Lower lobe of right lung (tissue), 2 donors: Measurements from ENCODE around the gene CCDC167. TPM values are rescaled to one million over a fixed set of nuclear protein-coding genes. Genes with fewer than 3 reads are reported as not detected.

Experiments
- ATAC-seq, 2 donors: fragments of 200-7000 bp; cut with Tn5 transposase; one replicate each; pipeline ENCODE4 v1.9.1; 2020 to 2022; ENCODE audit warnings: mild to moderate bottlenecking in 2 of 2, moderate library complexity in 2 of 2
- DNase-seq: peaks from one replicate; pipeline ENCODE4 v3.0.0-alpha.2; 2020
- H3K27ac ChIP-seq: fragments of 200-600 bp; one replicate; pipeline ENCODE4 v1.8.0; 2022
- H3K27me3 ChIP-seq: fragments of 200-600 bp; one replicate; pipeline ENCODE4 v1.8.0; 2022; ENCODE audit warnings: low read depth
- H3K36me3 ChIP-seq: fragments of 200-600 bp; one replicate; pipeline ENCODE4 v1.8.0; 2022; ENCODE audit warnings: mild to moderate bottlenecking
- H3K4me1 ChIP-seq: fragments of 200-600 bp; one replicate; pipeline ENCODE4 v1.8.0; 2022
- H3K4me3 ChIP-seq: fragments of 200-600 bp; one replicate; pipeline ENCODE4 v1.8.0; 2022; ENCODE audit warnings: mild to moderate bottlenecking
- H3K9me3 ChIP-seq: fragments of 200-600 bp; one replicate; pipeline ENCODE4 v1.8.0; 2022
- intact Hi-C: fragments of 100-400 bp; cut with DNase I; formaldehyde crosslinking; loops from one replicate; pipeline ENCODE4 v1.11.0; 2022
- total RNA-seq: library from RNA; stranded (reverse); fragmentation: NEBNext Ultra II Directional; extraction: Animal tissue kit (Norgen Biotek cat#: 25700); gene quantifications from one replicate; pipeline ENCODE4 v1.2.1, GENCODE V29; 2021
- TF ChIP-seq, protein P1 (sequence below): fragments of 200-600 bp; IDR thresholded peaks from one replicate; pipeline ENCODE4 v1.8.0; 2022; ENCODE audit warnings: antibody characterized with exemption, mild to moderate bottlenecking
- donor health status: DM: no; HTN: yes; CAD: no; lungs with severe emphysema.

CCDC167 gene
- total RNA-seq, 1 donor from 2014 or later, result 12.7 TPM

DNA sequence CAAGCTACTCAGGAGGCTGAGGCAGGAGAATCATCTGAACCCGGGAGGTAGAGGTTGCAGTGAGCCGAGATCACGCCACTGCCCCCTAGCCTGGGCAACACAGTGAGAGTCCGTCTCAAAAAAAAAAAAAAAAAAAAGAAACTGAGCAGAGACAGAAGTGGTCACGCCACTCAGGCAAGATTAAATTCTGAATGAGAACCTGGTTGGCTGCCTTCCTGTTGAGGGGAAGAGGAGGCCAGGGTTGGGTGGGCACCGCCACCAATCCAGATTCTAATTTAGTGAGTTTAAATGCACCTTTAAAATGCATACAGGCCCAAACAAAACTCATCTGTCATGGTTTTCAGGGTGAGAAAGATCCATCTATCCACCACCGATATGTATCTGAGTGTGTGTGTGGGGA is 23.7 kb upstream of the CCDC167 start:
- TF ChIP-seq, protein P1, sequence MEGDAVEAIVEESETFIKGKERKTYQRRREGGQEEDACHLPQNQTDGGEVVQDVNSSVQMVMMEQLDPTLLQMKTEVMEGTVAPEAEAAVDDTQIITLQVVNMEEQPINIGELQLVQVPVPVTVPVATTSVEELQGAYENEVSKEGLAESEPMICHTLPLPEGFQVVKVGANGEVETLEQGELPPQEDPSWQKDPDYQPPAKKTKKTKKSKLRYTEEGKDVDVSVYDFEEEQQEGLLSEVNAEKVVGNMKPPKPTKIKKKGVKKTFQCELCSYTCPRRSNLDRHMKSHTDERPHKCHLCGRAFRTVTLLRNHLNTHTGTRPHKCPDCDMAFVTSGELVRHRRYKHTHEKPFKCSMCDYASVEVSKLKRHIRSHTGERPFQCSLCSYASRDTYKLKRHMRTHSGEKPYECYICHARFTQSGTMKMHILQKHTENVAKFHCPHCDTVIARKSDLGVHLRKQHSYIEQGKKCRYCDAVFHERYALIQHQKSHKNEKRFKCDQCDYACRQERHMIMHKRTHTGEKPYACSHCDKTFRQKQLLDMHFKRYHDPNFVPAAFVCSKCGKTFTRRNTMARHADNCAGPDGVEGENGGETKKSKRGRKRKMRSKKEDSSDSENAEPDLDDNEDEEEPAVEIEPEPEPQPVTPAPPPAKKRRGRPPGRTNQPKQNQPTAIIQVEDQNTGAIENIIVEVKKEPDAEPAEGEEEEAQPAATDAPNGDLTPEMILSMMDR, result no peak
- no peaks in the 10 kb centered on the region for H3K36me3 ChIP-seq
- H3K9me3 ChIP-seq, result no peaks in the 10 kb centered on the region
- H3K4me1 ChIP-seq, result no peaks in the 10 kb centered on the region
- no peak overlapping the region for H3K27ac ChIP-seq
- ATAC-seq (no peak), DNase-seq (no peak)
- peaks cover 15% of the 10 kb centered on the region for H3K27me3 ChIP-seq
- intact Hi-C loops, result no loop called here
- H3K4me3 ChIP-seq, result no peak overlapping the region

DNA sequence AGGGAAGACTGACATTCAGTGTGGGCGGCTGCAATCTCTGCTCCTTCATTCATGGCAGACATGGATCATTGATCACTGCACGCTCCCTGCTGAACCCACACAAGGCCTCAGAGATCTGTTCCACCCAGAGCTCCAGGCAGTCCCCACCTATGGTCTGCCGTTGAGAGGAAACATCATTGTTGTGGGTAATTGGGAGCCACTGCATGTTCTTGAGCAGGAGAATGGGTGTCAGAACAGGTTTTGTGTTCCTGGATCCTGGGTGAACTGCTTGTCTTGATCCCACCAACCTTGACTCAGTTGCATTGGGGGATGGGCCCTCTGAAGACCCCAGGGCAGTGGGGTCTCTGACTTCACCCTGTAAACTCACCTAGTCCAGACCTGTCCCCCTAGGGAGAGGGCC is 23.1 kb upstream of the CCDC167 start:
- intact Hi-C loops, result no loop called here
- Histone ChIP-seq H3K9me3 (no peaks in the 10 kb centered on the region), H3K27me3 (peaks cover 15% of the 10 kb centered on the region), H3K4me1 (no peaks in the 10 kb centered on the region), H3K27ac (no peak overlapping the region), H3K36me3 (no peaks in the 10 kb centered on the region), H3K4me3 (no peak overlapping the region)
- TF ChIP-seq, protein P1, result no peak
- DNase-seq, result no peak
- no peak for ATAC-seq

DNA sequence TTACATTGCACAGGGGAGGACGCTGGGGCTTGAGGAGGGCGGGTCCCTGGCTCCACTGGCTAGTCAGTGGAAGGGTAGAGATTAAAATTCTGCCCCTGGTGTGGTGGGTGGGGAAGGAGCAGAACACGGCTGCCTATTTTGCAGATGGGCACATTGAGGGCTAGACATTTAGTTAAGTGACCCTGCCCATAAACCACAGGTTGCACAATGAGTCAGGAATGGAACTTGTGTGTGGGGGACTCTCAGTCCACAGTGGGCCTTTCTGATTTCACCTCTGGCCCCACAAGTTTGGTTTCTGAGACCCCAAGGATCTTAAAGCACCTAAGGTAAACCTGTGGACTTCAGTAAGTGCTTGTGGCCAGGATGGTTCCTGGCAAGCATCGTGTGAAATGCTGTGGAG is 22.0 kb upstream of the CCDC167 start:
- ATAC-seq (no peak), DNase-seq (no peak)
- Histone ChIP-seq H3K27me3 (peaks cover 15% of the 10 kb centered on the region), H3K27ac (no peak overlapping the region), H3K36me3 (no peaks in the 10 kb centered on the region), H3K9me3 (no peaks in the 10 kb centered on the region), H3K4me3 (no peak overlapping the region), H3K4me1 (no peaks in the 10 kb centered on the region)
- intact Hi-C loops, result no loop called here
- TF ChIP-seq, protein P1, result no peak

DNA sequence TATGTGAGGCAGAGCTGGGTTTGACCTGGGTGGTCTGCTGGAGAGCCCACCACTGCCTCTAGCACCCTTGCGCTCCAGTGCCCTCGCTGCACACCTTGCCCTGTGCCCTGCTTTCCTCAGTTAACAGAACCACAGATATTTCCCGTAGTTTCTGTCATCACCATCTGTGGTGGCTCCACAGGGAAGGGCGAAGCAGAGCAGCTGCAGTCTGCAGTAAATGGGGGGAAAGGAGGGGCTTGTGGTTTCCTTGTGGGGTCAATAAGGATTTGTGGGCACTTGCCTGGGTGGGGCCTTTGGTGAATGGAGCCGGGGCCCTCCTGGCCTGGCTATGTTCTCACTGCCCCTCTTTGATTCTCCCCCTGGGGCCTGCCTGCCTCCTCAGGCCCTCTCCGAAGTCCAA is 21.2 kb upstream of the CCDC167 start:
- Histone ChIP-seq H3K36me3 (no peaks in the 10 kb centered on the region), H3K4me1 (peaks cover 4% of the 10 kb centered on the region), H3K9me3 (no peaks in the 10 kb centered on the region), H3K27me3 (peaks cover 15% of the 10 kb centered on the region), H3K4me3 (no peak overlapping the region), H3K27ac (no peak overlapping the region)
- no peak for ATAC-seq
- no peak for DNase-seq
- intact Hi-C loops, result no loop called here
- TF ChIP-seq, protein P1, result no peak

DNA sequence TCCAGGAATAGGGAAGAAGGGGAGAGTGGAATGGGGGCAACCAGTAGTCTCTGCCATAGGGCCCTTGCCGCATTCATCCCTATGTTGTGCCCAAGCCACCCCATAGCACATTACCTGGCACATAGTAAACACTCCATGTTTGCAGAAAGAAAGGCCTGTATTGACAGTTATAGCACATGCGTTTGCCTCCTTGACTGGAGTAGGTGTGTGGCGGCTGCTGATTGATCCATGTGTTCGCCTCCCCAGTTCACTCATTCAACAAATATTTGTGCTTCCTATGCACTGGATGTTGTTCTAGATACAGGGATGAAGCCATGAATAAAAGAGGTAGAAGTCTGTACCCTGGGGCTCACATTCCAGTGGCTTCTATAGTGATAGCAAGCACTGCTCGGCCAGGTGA is 19.8 kb upstream of the CCDC167 start:
- Histone ChIP-seq H3K27me3 (peaks cover 15% of the 10 kb centered on the region), H3K4me1 (peaks cover 8% of the 10 kb centered on the region), H3K27ac (no peak overlapping the region), H3K9me3 (no peaks in the 10 kb centered on the region), H3K36me3 (no peaks in the 10 kb centered on the region), H3K4me3 (no peak overlapping the region)
- TF ChIP-seq, protein P1, result no peak
- DNase-seq (no peak), ATAC-seq (no peak)
- intact Hi-C loops, result no loop called here

DNA sequence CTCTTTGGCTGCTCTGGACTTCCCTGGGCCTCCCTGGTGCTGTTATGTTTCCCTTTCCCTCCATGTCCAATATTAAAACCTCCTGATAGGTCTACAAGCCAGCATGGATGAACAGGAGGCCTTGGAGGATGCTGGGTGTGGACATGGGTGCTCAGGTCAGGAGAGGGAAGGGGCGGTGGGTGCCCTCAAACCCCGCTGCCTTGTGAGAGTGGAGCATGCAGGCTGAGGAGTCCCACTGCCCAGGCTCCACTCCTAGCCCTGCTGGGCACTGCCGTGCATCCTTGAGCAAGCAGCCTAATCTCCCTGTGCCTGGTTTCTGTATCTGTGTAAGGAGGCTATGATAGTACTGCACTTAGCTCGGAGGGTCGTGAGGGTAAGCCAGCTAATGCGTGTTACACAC is 18.4 kb upstream of the CCDC167 start:
- Histone ChIP-seq H3K4me3 (no peak overlapping the region), H3K27ac (no peak overlapping the region), H3K4me1 (peaks cover 8% of the 10 kb centered on the region), H3K27me3 (peaks cover 23% of the 10 kb centered on the region), H3K36me3 (no peaks in the 10 kb centered on the region), H3K9me3 (no peaks in the 10 kb centered on the region)
- ATAC-seq (no peak), DNase-seq (no peak)
- intact Hi-C loops, result no loop called here
- TF ChIP-seq, protein P1, result no peak
